ENCODE measurements around the gene ANKRD28.
"Not testable (repeated sequence)": the region's sequence is repeated elsewhere in the genome, so short reads cannot be mapped to it uniquely, and the experiment has no call there.

Gene ANKRD28

DNA sequence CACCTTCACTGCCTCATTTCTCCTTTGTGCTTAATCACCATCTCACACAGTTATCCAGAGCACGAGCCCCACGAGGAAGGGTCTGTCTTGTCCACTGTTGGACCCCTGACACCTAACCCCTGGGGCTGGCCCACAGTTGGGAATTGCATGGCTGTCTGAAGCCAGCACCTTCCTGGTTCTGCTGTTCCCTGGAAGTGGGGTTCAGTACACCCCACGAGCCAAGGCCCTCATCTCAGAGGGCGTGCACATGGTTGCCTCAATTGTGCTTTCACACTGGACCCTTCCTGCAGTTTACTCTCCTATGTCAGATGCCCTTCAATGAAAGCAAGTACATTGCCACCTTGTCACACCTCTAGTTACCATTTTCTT is 165.6 kb downstream of the ANKRD28 start:
- no peak for DNase-seq

DNA sequence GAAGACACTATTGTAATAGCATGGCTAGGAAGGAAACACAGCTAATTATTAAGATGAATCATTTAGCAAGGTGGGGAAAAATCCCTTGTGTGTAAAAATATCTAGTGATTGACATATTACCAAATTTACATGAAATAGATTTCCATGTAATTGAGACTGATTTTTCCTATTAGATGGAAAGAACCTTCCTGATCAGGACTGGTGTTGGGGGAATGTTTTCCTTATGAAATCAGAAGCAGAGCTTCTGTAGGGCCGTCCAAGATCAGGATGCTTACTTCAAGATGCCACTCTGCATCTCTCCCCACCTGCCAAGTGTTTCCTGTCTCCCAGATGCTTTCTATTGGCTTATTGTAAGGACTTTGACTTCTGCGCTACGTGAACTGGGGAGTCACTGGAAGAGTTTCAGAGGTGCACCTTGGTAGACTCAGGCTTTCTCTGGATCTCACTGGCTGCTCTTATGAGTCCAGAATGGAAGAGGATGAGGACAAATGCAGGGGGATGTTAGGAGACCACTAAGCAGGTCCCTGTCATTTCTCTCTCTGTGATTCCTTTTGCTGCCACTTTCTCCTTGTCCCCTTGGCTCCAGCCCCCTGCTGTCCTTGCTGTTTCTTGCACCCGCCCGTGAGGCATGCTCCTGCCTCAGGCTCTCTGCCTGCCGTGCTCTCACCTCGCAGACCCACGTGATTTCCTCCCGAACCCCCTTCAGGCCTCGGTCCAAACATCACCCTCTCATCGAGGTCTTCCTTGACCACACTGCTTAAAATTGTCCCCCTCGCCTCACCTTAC is 166.2 kb downstream of the ANKRD28 start:
- no peak for DNase-seq

DNA sequence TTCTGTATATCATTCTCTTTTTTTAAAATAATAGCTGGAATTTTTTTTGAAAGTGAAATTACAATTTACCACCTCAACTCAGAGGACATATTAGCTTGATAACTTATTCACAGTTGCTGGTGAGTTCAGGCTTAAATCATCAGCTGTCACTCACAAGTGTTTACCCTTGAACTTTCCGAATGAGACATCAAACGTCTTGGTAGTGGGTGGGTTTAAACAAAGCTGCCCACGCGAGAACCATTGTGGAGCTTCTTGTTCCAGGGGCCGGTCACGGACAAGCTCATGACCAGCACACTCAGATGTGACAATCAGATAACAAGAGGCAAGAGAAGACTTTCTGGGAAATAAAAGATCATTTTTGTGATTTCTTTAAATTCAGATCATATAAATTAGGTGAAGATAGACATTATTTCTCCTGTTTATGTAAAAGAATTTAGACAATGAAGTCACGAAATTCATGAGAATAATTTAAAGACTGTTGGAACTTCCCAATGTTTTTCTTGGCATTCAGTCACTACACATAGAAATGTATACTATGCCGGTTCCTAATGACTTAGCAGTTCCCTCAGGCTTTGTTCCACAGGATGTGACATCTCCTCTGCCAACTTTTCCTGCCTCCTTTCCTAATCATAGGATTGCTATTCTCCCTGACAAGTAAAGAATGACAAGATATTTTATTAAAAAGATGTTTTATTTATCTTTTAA is 167.0 kb downstream of the ANKRD28 start:
- DNase-seq, result no peak

DNA sequence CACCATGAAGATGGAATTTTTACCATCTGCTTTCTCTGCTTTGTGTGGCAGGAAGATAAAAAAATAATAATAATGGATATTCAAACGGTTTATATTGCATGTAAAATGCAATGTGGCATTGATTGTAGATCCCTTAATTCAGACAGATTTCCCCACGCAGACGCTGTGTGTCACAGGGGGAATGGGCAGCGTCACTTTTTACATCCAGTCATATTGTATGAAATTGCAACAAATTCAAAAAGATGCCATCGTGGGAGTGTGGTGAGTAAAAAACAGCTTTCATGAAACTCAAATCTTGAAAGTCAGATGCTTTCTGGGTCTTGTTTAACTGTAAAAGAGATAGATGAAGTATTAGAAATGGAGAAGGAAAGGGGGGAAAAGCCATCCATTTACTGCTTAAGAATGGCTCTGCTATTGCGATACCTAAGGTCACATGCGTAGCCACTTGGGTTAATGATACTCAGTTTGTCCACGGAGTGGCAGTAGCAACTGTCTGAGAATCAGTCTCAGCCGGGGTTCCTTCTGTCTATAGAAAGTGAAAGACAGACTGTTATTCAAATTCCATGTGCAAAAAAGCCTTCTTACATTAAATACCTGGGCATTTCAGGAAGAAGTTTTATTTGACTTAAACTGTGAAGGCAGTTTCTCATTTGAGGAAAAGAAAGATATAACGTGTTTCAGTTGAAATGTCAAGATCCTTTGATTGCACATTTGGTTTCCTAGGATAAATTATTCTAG is 167.8 kb downstream of the ANKRD28 start:
- DNase-seq, result peak; percentile 58

DNA sequence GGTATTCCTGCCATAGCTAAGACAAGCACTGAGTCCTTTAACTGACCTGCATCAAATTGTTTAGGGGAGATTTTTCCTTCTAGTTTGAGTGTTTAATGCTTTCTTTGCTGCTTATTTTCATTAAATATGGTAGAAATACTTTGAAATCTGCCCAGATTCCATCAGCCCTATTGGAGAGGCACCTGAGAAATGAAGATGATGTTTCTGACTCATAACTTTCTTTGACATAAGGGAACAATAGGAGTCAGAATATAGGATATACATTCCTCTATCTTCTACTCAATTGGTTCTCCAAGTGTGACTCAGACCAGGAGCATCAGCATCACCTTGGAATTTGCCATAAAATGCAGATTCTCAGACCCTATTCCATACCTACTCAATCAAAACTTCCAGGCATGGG is 168.8 kb downstream of the ANKRD28 start:
- no peak for DNase-seq

DNA sequence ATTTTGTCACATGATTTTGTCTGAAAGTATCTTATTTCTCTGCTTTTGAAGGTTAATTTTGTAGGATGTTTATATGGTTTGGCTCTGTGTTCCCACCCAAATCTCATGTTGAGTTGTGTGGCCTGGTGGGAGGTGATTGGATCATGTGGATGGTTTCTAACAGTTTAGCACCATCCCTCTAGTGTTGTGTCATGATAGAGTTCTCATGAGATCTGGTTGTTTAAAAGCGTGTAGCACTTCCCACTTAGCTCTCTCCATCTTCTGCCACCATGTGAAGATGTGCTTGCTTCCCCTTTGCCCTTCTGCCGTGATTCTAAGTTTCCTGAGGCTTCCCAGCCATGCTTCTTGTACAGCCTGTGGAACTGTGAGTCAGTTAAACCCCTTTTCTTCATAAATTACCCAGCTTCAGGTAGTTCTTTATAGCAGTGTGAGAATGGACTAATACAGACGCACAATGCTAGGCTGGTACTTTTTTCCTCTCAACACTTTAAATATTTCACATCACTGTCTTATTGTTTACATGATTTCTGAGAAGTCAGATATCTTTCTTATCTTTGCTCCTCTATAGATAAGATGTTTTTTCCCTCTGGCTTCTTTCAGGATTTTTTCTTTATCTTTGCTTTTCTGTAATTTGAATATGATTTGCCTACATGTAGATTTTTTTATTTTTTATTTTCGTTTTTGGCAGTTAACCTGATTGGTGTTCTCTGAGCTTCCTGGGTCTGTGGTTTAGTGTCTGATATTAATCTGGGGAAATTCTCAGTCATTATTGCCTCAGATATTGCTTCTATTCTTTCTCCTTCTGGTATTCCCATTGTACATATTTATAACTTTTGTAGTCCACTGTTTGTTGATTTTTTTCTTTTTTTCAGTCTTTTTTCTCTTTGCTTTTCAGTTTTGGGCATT is 174.0 kb downstream of the ANKRD28 start:
- DNase-seq, result no peak

DNA sequence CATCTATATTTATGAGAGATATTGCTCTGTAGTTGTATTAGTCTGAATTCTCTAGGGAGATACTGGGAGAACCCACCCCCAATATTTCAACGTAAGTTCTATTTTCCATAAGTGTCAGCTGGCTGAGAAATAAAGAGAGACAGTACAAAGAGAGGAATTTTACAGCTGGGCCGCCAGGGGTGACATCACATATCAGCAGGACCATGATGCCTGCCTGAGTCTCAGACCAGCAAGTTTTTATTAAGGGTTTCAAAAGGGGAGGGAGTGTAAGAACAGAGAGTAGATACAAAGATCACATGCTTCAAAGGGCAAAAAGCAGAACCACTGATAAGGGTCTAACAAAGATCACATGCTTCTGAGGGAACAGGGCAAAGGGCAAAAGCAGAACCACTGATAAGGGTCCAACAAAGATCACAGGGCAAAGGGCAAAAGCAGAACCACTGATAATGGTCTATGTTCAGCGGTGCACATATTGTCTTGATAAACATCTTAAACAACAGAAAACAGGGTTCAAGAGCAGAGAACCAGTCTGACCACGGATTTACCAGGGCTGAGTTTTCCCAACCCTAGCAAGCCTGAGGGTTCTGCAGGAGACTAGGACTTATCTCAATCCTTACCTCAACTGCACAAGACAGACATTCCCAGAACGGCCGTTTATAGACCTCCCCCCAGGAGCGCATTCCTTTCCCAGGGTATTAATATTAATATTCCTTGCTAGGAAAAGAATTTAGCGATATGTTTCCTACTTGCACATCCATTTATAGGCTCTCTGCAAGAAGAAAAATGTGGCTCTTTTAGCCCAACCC is 177.9 kb downstream of the ANKRD28 start:
- DNase-seq, result not testable (repeated sequence)
